ENCODE results near the gene CCDC90B.
"Not testable (repeated sequence)": the region's sequence is repeated elsewhere in the genome, so short reads cannot be mapped to it uniquely, and the experiment has no call there.

Gene CCDC90B

GRCh38 chr11:83285771-83286528 lies at the start of gene CCDC90B:
TSS of gene CCDC90B (minus strand) at chr11:83286367. CDS start at chr11:83285972, 395 bp downstream.
- DNase-seq (ENCODE audit: low read depth in 2 of 2) = peak; percentile 81 to 83

GRCh38 chr11:83335446-83336070 lies 49.4 kb upstream of the CCDC90B start:
- DNase-seq (ENCODE audit: low read depth in 2 of 2) = no peak

- no peak for DNase-seq (ENCODE audit: low read depth in 2 of 2)
Observed at GRCh38 chr11:83330303-83330702, 44.1 kb upstream of the CCDC90B start.

- no peak for DNase-seq (ENCODE audit: low read depth in 2 of 2)
Observed at GRCh38 chr11:83326326-83326725, 40.2 kb upstream of the CCDC90B start.

GRCh38 chr11:83319346-83319745 lies 33.2 kb upstream of the CCDC90B start:
- no peak for DNase-seq (ENCODE audit: low read depth in 2 of 2)

GRCh38 chr11:83318931-83319330 lies 32.8 kb upstream of the CCDC90B start:
- DNase-seq (ENCODE audit: low read depth in 2 of 2) = no peak

GRCh38 chr11:83317757-83318690 lies 31.9 kb upstream of the CCDC90B start:
- no peak for DNase-seq (ENCODE audit: low read depth in 2 of 2)

- not testable (repeated sequence) for DNase-seq (ENCODE audit: low read depth in 2 of 2)
Observed at GRCh38 chr11:83316897-83317268, 30.7 kb upstream of the CCDC90B start.

GRCh38 chr11:83316143-83316896 lies 30.2 kb upstream of the CCDC90B start:
- DNase-seq (ENCODE audit: low read depth in 2 of 2) = not testable (repeated sequence)

- DNase-seq (ENCODE audit: low read depth in 2 of 2) = no peak
Observed at GRCh38 chr11:83312430-83312829, 26.3 kb upstream of the CCDC90B start.

- DNase-seq (ENCODE audit: low read depth in 2 of 2) = no peak
Observed at GRCh38 chr11:83311701-83312100, 25.5 kb upstream of the CCDC90B start.

- DNase-seq (ENCODE audit: low read depth in 2 of 2) = no peak
Observed at GRCh38 chr11:83310718-83311117, 24.6 kb upstream of the CCDC90B start.

- DNase-seq (ENCODE audit: low read depth in 2 of 2) = not testable (repeated sequence)
Observed at GRCh38 chr11:83308536-83308935, 22.4 kb upstream of the CCDC90B start.

- no peak for DNase-seq (ENCODE audit: low read depth in 2 of 2)
Observed at GRCh38 chr11:83306200-83307080, 20.3 kb upstream of the CCDC90B start.

- DNase-seq (ENCODE audit: low read depth in 2 of 2) = no peak
Observed at GRCh38 chr11:83303316-83303715, 17.1 kb upstream of the CCDC90B start.

GRCh38 chr11:83302151-83302550 lies 16.0 kb upstream of the CCDC90B start:
- no peak for DNase-seq (ENCODE audit: low read depth in 2 of 2)

- DNase-seq (ENCODE audit: low read depth in 2 of 2) = no peak
Observed at GRCh38 chr11:83299681-83300080, 13.5 kb upstream of the CCDC90B start.

GRCh38 chr11:83294208-83294607 lies 8.0 kb upstream of the CCDC90B start:
- no peak for DNase-seq (ENCODE audit: low read depth in 2 of 2)

- no peak for DNase-seq (ENCODE audit: low read depth in 2 of 2)
Observed at GRCh38 chr11:83293457-83293774, 7.2 kb upstream of the CCDC90B start.

- DNase-seq (ENCODE audit: low read depth in 2 of 2) = peak in 1 of 2 donors; percentile 33
Observed at GRCh38 chr11:83292709-83293456, 6.7 kb upstream of the CCDC90B start.

All from activated CD4-positive, alpha-beta T cell treated with anti-CD3 and anti-CD28 coated beads for 24 hours (primary cell).